Calu3 (cell line): ENCODE measurements around the gene GABARAPL2. TPM values are rescaled to one million over a fixed set of nuclear protein-coding genes. Genes with fewer than 3 reads are reported as not detected.

Experiments used
- BruUV-seq: library from RNA; stranded (reverse); fragments of 400-500 nt; replicated peaks from 2 replicates; lab custom pipeline; 2021; lab: Mats Ljungman, UMichigan
- CTCF ChIA-PET: fragments of 300-600 bp; sonication (Branson Sonifier 250); formaldehyde crosslinking; loops from one replicate; lab custom pipeline; 2022; ENCODE audit warnings: antibody characterized with exemption; lab: Charles Lee
- DNase-seq: peaks from one replicate; pipeline ENCODE4 v3.0.0; 2022
- H3K27ac Mint-ChIP-seq: one replicate; pipeline ENCODE4 v1.8.0; 2022; ENCODE audit warnings: mixed read lengths; ENCODE audit not compliant: unreplicated experiment
- H3K27me3 Mint-ChIP-seq: one replicate; pipeline ENCODE4 v1.8.0; 2022; ENCODE audit warnings: mixed read lengths; ENCODE audit not compliant: unreplicated experiment
- H3K36me3 Mint-ChIP-seq: one replicate; pipeline ENCODE4 v1.8.0; 2022; ENCODE audit warnings: mild to moderate bottlenecking, moderate library complexity, mixed read lengths; ENCODE audit not compliant: insufficient read depth, unreplicated experiment
- H3K4me1 Mint-ChIP-seq: one replicate; pipeline ENCODE4 v1.8.0; 2022; ENCODE audit warnings: mild to moderate bottlenecking, low read depth, mixed read lengths; ENCODE audit not compliant: unreplicated experiment
- H3K4me3 Mint-ChIP-seq: one replicate; pipeline ENCODE4 v1.8.0; 2022; ENCODE audit warnings: mild to moderate bottlenecking, low read depth, moderate library complexity, mixed read lengths; ENCODE audit not compliant: unreplicated experiment
- H3K9me3 Mint-ChIP-seq: one replicate; pipeline ENCODE4 v1.8.0; 2022; ENCODE audit warnings: low read depth, mixed read lengths; ENCODE audit not compliant: unreplicated experiment
- CTCF ChIP-seq: fragments of 200-600 bp; IDR thresholded peaks from one replicate; pipeline ENCODE4 v1.8.0; 2022; ENCODE audit warnings: antibody characterized with exemption; ENCODE audit not compliant: unreplicated experiment
- intact Hi-C: fragments of 100-400 bp; cut with micrococcal nuclease; formaldehyde crosslinking; loops from one replicate; pipeline ENCODE4 v1.10.0; 2022; ENCODE audit not compliant: unreplicated experiment
- total RNA-seq: library from RNA; stranded (reverse); gene quantifications from 2 replicates; pipeline ENCODE4 v1.2.3, GENCODE V29; 2022

Gene GABARAPL2
- total RNA-seq, 1 experiment from 2014 or later, result 112 TPM

DNA sequence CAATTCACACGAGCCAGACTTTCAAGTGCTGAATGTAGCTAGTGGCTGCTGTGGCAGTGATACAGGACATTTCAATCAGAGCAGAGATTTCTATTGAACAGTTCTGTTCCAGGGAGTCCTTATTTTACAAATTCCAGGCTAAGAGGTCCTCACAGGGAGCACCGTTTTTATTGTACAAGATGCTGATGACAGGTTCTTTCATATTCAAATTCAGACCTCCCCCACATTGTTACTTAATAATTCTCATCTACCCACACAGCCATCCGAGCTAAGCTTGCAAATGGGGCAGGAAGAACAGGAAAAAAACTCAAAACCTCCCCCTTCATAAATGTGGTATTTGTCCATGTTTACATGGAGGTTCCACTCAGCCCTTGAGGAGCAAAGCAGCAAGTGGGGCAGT is 9.8 kb downstream of the GABARAPL2 start:
- H3K36me3 Mint-ChIP-seq, result peaks cover 17% of the 10 kb centered on the region
- intact Hi-C loops, result no loop called here
- no peaks in the 10 kb centered on the region for H3K9me3 Mint-ChIP-seq
- CTCF ChIA-PET, result interaction anchor here (0.7 kb wide), 1 partner anchor 26 kb away, joined by 3 read pairs; no protein-coding TSS in a partner anchor
- no peaks in the 10 kb centered on the region for H3K27me3 Mint-ChIP-seq
- TF ChIP-seq CTCF, result no peak
- H3K27ac Mint-ChIP-seq, result no peak overlapping the region
- H3K4me3 Mint-ChIP-seq, result no peak overlapping the region
- BruUV-seq, result no TSS peak
- DNase-seq, result no peak
- no peaks in the 10 kb centered on the region for H3K4me1 Mint-ChIP-seq

- CTCF ChIA-PET, result interaction anchor here (0.7 kb wide), 1 partner anchor 27 kb away, joined by 3 read pairs; no protein-coding TSS in a partner anchor
- peaks cover 17% of the 10 kb centered on the region for H3K36me3 Mint-ChIP-seq
- no peaks in the 10 kb centered on the region for H3K9me3 Mint-ChIP-seq
- intact Hi-C loops, result no loop called here
- H3K4me1 Mint-ChIP-seq, result no peaks in the 10 kb centered on the region
- no TSS peak for BruUV-seq
- no peak overlapping the region for H3K27ac Mint-ChIP-seq
- H3K4me3 Mint-ChIP-seq, result no peak overlapping the region
- TF ChIP-seq CTCF, result no peak
- no peaks in the 10 kb centered on the region for H3K27me3 Mint-ChIP-seq
- no peak for DNase-seq
These were observed 10.2 kb downstream of the GABARAPL2 start for GRCh38 chr16:75576384-75576811.

DNA sequence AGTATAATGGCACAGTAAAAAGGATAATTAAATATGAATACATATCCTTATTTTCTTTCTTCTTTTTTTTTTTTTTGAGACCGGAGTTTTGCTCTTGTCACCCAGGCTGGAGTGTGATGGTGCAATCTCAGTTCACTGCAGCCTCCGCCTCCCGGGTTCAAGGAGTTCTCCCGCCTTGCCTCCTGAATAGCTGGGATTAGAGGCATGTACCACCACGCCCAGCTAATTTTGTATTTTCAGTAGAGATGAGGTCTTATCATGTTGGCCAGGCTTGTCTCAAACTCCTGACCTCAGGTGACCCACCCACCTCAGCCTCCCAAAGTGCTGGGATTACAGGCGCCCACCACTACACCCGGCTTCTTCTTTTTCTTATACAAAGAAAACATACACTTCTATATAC is 12.0 kb downstream of the GABARAPL2 start:
- H3K4me3 Mint-ChIP-seq, result no peak overlapping the region
- CTCF ChIA-PET, result no interaction called here
- no peak overlapping the region for H3K27ac Mint-ChIP-seq
- no TSS peak for BruUV-seq
- H3K27me3 Mint-ChIP-seq, result no peaks in the 10 kb centered on the region
- intact Hi-C loops, result no loop called here
- no peaks in the 10 kb centered on the region for H3K4me1 Mint-ChIP-seq
- TF ChIP-seq CTCF, result no peak
- H3K36me3 Mint-ChIP-seq, result peaks cover 15% of the 10 kb centered on the region
- DNase-seq, result no peak
- H3K9me3 Mint-ChIP-seq, result no peaks in the 10 kb centered on the region

DNA sequence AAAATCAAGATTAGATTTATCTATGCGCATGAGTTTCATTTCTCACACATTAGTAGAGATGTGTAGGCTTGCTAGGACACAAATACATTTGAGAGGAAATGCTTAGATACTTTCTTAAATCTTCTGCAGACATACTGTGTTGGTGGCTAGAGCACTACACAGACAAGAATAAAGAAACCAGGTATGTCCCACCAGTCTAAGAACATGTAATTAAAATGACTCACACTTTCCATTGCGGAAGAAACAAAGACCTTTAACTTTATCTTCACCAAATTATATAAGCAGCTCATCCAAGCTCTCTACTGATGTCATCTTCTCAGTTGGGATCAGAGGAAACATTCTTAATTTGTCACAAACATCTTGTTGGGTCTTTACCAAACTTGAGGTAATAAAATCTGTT is 12.5 kb downstream of the GABARAPL2 start:
- no peaks in the 10 kb centered on the region for H3K4me1 Mint-ChIP-seq
- BruUV-seq, result no TSS peak
- H3K27ac Mint-ChIP-seq, result no peak overlapping the region
- peaks cover 12% of the 10 kb centered on the region for H3K36me3 Mint-ChIP-seq
- H3K9me3 Mint-ChIP-seq, result no peaks in the 10 kb centered on the region
- H3K4me3 Mint-ChIP-seq, result no peak overlapping the region
- no peaks in the 10 kb centered on the region for H3K27me3 Mint-ChIP-seq
- TF ChIP-seq CTCF, result no peak
- DNase-seq, result no peak
- intact Hi-C loops, result no loop called here
- CTCF ChIA-PET, result no interaction called here
